GM21723 (cell line): Measurements from ENCODE around the gene DAPK1.

Experiments
- ATAC-seq: cut with Tn5 transposase; IDR thresholded peaks from one replicate; pipeline ENCODE4 v1.9.1; 2021; ENCODE audit warnings: mild to moderate bottlenecking, moderate library complexity; ENCODE audit not compliant: unreplicated experiment

The DAPK1 gene

GRCh38 chr9:87587864-87588263, 90.2 kb downstream of the DAPK1 start:
- ATAC-seq: no peak

- no peak for ATAC-seq
Observed at GRCh38 chr9:87588339-87588738, 90.7 kb downstream of the DAPK1 start.

- no peak for ATAC-seq
Observed at GRCh38 chr9:87590996-87591395, 93.3 kb downstream of the DAPK1 start.

GRCh38 chr9:87592554-87593358, 95.1 kb downstream of the DAPK1 start:
- ATAC-seq: no peak

- ATAC-seq: no peak
Observed at GRCh38 chr9:87593359-87593980, 95.8 kb downstream of the DAPK1 start.

- no peak for ATAC-seq
Observed at GRCh38 chr9:87594194-87594593, 96.5 kb downstream of the DAPK1 start.

- ATAC-seq: no peak
Observed at GRCh38 chr9:87594662-87595061, 97.0 kb downstream of the DAPK1 start.

GRCh38 chr9:87595610-87596009, 97.9 kb downstream of the DAPK1 start:
- ATAC-seq: no peak

- ATAC-seq: no peak
Observed at GRCh38 chr9:87596862-87597261, 99.2 kb downstream of the DAPK1 start.

- no peak for ATAC-seq
Observed at GRCh38 chr9:87597710-87598443, 100.2 kb downstream of the DAPK1 start.

GRCh38 chr9:87599901-87600610, 102.4 kb downstream of the DAPK1 start:
- ATAC-seq: no peak

- ATAC-seq: no peak
Observed at GRCh38 chr9:87601176-87601575, 103.5 kb downstream of the DAPK1 start.

GRCh38 chr9:87601595-87601994, 103.9 kb downstream of the DAPK1 start:
- no peak for ATAC-seq

- ATAC-seq: no peak
Observed at GRCh38 chr9:87602933-87603643, 105.4 kb downstream of the DAPK1 start.

- ATAC-seq: no peak
Observed at GRCh38 chr9:87603854-87604490, 106.3 kb downstream of the DAPK1 start.

GRCh38 chr9:87604886-87605588, 107.4 kb downstream of the DAPK1 start:
- ATAC-seq: no peak

- ATAC-seq: no peak
Observed at GRCh38 chr9:87605676-87606075, 108.0 kb downstream of the DAPK1 start.

GRCh38 chr9:87606841-87607521, 109.3 kb downstream of the DAPK1 start:
- ATAC-seq: no peak

GRCh38 chr9:87607859-87608258, 110.2 kb downstream of the DAPK1 start:
- ATAC-seq: no peak
